Activated B cell treated with CpG ODN at 0.5 μM for 24 hours (primary cell): Measurements from ENCODE around the gene HAPLN3. TPM values are rescaled to one million over a fixed set of nuclear protein-coding genes. Genes with fewer than 3 reads are reported as not detected.

Experiments used
- ATAC-seq: fragments of 200-7000 bp; cut with Tn5 transposase; one replicate; pipeline ENCODE4 v1.10.0; 2021; ENCODE audit warnings: low read depth, mild to moderate bottlenecking, moderate library complexity
- CTCF ChIA-PET: fragments of 350-600 bp; sonication (Branson Sonifier 250); formaldehyde crosslinking; loops from one replicate; lab custom pipeline; 2021; ENCODE audit warnings: antibody characterized with exemption; lab: Charles Lee
- POLR2A ChIA-PET: fragments of 350-600 bp; sonication (Branson Sonifier 250); formaldehyde crosslinking; loops from one replicate; lab custom pipeline; 2021; ENCODE audit warnings: antibody characterized with exemption; lab: Charles Lee
- DNase-seq: peaks from one replicate; pipeline ENCODE4 v3.0.0; 2022
- H3K27ac Mint-ChIP-seq: one replicate; pipeline ENCODE4 v1.8.0; 2020; ENCODE audit warnings: mixed read lengths
- H3K27me3 Mint-ChIP-seq: one replicate; pipeline ENCODE4 v1.8.0; 2021; ENCODE audit warnings: mixed read lengths
- H3K36me3 Mint-ChIP-seq: one replicate; pipeline ENCODE4 v1.8.0; 2021; ENCODE audit warnings: low read depth, mixed read lengths
- H3K4me1 Mint-ChIP-seq: one replicate; pipeline ENCODE4 v1.8.0; 2021; ENCODE audit warnings: mixed read lengths
- H3K4me3 Mint-ChIP-seq: one replicate; pipeline ENCODE4 v1.8.0; 2020; ENCODE audit warnings: mild to moderate bottlenecking, mixed read lengths
- H3K9me3 Mint-ChIP-seq: one replicate; pipeline ENCODE4 v1.8.0; 2020; ENCODE audit warnings: mixed read lengths
- CTCF ChIP-seq: fragments of 200-600 bp; IDR thresholded peaks from one replicate; pipeline ENCODE4 v1.8.0; 2022; ENCODE audit warnings: antibody characterized with exemption, mild to moderate bottlenecking
- intact Hi-C: fragments of 100-400 bp; cut with micrococcal nuclease; formaldehyde crosslinking; loops from one replicate; pipeline ENCODE4 v1.15.1; 2024
- total RNA-seq: library from RNA; stranded (reverse); gene quantifications from 2 replicates; pipeline ENCODE4 v1.2.3, GENCODE V29; 2022

Gene HAPLN3
- total RNA-seq, 1 donor from 2014 or later: 9.1 TPM

- DNase-seq: no peak
- Mint-ChIP-seq H3K27me3 (peaks cover 6% of the 10 kb centered on the region), H3K36me3 (no peaks in the 10 kb centered on the region), H3K4me1 (peaks cover 16% of the 10 kb centered on the region), H3K9me3 (no peaks in the 10 kb centered on the region), H3K4me3 (no peak overlapping the region), H3K27ac (no peak overlapping the region)
- no peak for TF ChIP-seq CTCF
- intact Hi-C loops: loop anchor here (5.0 kb wide), 1 partner anchor 430 kb away; the partner anchor contains the start of genes MRPL46 and MRPS11
- ChIA-PET CTCF (interaction anchor here (1.0 kb wide), 1 partner anchor 273 kb away, joined by 4 read pairs; no protein-coding TSS in a partner anchor), POLR2A (no interaction called here)
- peak; percentile 74 for ATAC-seq
Observed at GRCh38 chr15:88897456-88898194, 2.3 kb upstream of the HAPLN3 start.

- no peak for ATAC-seq
- H3K27ac Mint-ChIP-seq: no peak overlapping the region
- H3K9me3 Mint-ChIP-seq: no peaks in the 10 kb centered on the region
- DNase-seq: no peak
- H3K4me1 Mint-ChIP-seq: peaks cover 16% of the 10 kb centered on the region
- intact Hi-C loops: loop anchor here (5.0 kb wide), 1 partner anchor 430 kb away; the partner anchor contains the start of genes MRPL46 and MRPS11
- ChIA-PET CTCF (interaction anchor here (1.0 kb wide), 1 partner anchor 272 kb away, joined by 4 read pairs; no protein-coding TSS in a partner anchor), POLR2A (no interaction called here)
- H3K36me3 Mint-ChIP-seq: no peaks in the 10 kb centered on the region
- H3K27me3 Mint-ChIP-seq: peaks cover 6% of the 10 kb centered on the region
- no peak for TF ChIP-seq CTCF
- no peak overlapping the region for H3K4me3 Mint-ChIP-seq
Observed at GRCh38 chr15:88897142-88897455, 1.8 kb upstream of the HAPLN3 start.

GRCh38 chr15:88896333-88897033 is 1.1 kb upstream of the HAPLN3 start:
- intact Hi-C loops: loop anchor here (5.0 kb wide), 1 partner anchor 429 kb away; the partner anchor contains the start of genes MRPL46 and MRPS11
- TF ChIP-seq CTCF: no peak
- ChIA-PET POLR2A (no interaction called here), CTCF (interaction anchor here (1.0 kb wide), 1 partner anchor 272 kb away, joined by 4 read pairs; no protein-coding TSS in a partner anchor)
- no peak overlapping the region for H3K4me3 Mint-ChIP-seq
- ATAC-seq (no peak), DNase-seq (no peak)
- H3K4me1 Mint-ChIP-seq: peaks cover 16% of the 10 kb centered on the region
- no peaks in the 10 kb centered on the region for H3K36me3 Mint-ChIP-seq
- peaks cover 6% of the 10 kb centered on the region for H3K27me3 Mint-ChIP-seq
- no peaks in the 10 kb centered on the region for H3K9me3 Mint-ChIP-seq
- H3K27ac Mint-ChIP-seq: no peak overlapping the region

GRCh38 chr15:88894348-88894818 is 961 bp downstream of the HAPLN3 start:
- no peak for TF ChIP-seq CTCF
- Mint-ChIP-seq H3K4me3 (peak overlapping the region; percentile 84), H3K27ac (no peak overlapping the region), H3K27me3 (peaks cover 6% of the 10 kb centered on the region), H3K36me3 (no peaks in the 10 kb centered on the region), H3K4me1 (peaks cover 16% of the 10 kb centered on the region), H3K9me3 (no peaks in the 10 kb centered on the region)
- ATAC-seq: peak; percentile 66
- CTCF ChIA-PET: no interaction called here
- peak; percentile 55 for DNase-seq
- POLR2A ChIA-PET: no interaction called here
- intact Hi-C loops: loop anchor here (1.0 to 2.0 kb wide), 4 partner anchors 122 to 282 kb away; partner anchors contain the start of gene AEN
